Endothelial cell of umbilical vein (primary cell): ENCODE results near the gene UBA6. TPM values are rescaled to one million over a fixed set of nuclear protein-coding genes. Genes with fewer than 3 reads are reported as not detected.

Experiments
- BruUV-seq: library from RNA; stranded (reverse); fragments of 400-500 nt; replicated peaks from 2 replicates; lab custom pipeline; 2021; lab: Mats Ljungman, UMichigan
- CTCF ChIA-PET: fragments of 300-600, 350-600 bp; sonication (Branson Sonifier 250); formaldehyde crosslinking; loops from one replicate; lab custom pipeline; 2021; ENCODE audit warnings: antibody characterized with exemption, inconsistent platforms; lab: Charles Lee
- POLR2A ChIA-PET: fragments of 300-600, 350-600 bp; sonication (Branson Sonifier 250); formaldehyde crosslinking; loops from one replicate; lab custom pipeline; 2021; ENCODE audit warnings: antibody characterized with exemption, inconsistent platforms; lab: Charles Lee
- DNase-seq: peaks from one replicate; pipeline ENCODE4 v3.0.0-alpha.2; 2011; ENCODE audit warnings: low read depth, low spot score
- FAIRE-seq: peaks from 2 replicates; lab custom pipeline; 2011; peaks lifted over from hg19 to GRCh38; lab: Jason Lieb, UNC
- H2AFZ ChIP-seq: 2 replicates; pipeline ENCODE4 v1.6.0; 2012; ENCODE audit warnings: low read depth, low read length, control low read depth, inconsistent platforms
- H3K27ac ChIP-seq: 2 replicates; pipeline ENCODE4 v1.5.1; 2011; ENCODE audit warnings: low read depth, mild to moderate bottlenecking, control low read depth, low read length, moderate library complexity; ENCODE audit not compliant: insufficient read depth
- H3K27me3 ChIP-seq, 2 experiments: 2 replicates each; pipeline versions ENCODE4 v1.6.0 to v1.6.1; 2011; ENCODE audit warnings: low read length in 2 of 2, mixed read lengths in 1 of 2; ENCODE audit not compliant: control insufficient read depth in 2 of 2, insufficient read depth in 2 of 2
- H3K36me3 ChIP-seq, 2 experiments: 2 replicates in 1 of 2; 3 replicates in 1 of 2; pipeline ENCODE4 v1.5.1; 2011; ENCODE audit warnings: low read length in 2 of 2, mild to moderate bottlenecking in 1 of 2, moderate library complexity in 1 of 2; ENCODE audit not compliant: control insufficient read depth in 2 of 2, insufficient read depth in 2 of 2; ENCODE audit errors: extremely low read depth in 1 of 2
- H3K4me1 ChIP-seq: 3 replicates; pipeline ENCODE4 v1.5.1; 2011; ENCODE audit warnings: mild to moderate bottlenecking, low read length; ENCODE audit not compliant: control insufficient read depth, insufficient read depth; ENCODE audit errors: extremely low read depth
- H3K4me2 ChIP-seq: 2 replicates; pipeline ENCODE4 v1.6.1; 2011; ENCODE audit warnings: low read length, control low read depth, mixed read lengths; ENCODE audit not compliant: insufficient read depth
- H3K4me3 ChIP-seq, 3 experiments: fragments of 200-600 bp in 1 of 3; sonication (generic), shearing (Covaris generic) in 1 of 3; replicated peaks in 1 of 3; 2 replicates each; pipeline ENCODE4 v1.5.1; 2011 to 2016; ENCODE audit warnings: control low read depth in 3 of 3, low read length in 3 of 3, mild to moderate bottlenecking in 2 of 3, inconsistent platforms in 1 of 3, low read depth in 1 of 3, moderate library complexity in 1 of 3; ENCODE audit not compliant: insufficient read depth in 1 of 3
- H3K79me2 ChIP-seq: 2 replicates; pipeline ENCODE4 v1.6.0; 2012; ENCODE audit warnings: low read length, inconsistent platforms; ENCODE audit not compliant: control insufficient read depth, insufficient read depth
- H3K9ac ChIP-seq: replicated peaks from 2 replicates; pipeline ENCODE3; 2011; ENCODE audit warnings: low read length, control low read depth; ENCODE audit not compliant: insufficient read depth; ENCODE audit errors: extremely low read depth
- H3K9me1 ChIP-seq: replicated peaks from 3 replicates; pipeline ENCODE4 v1.6.0; 2011; ENCODE audit warnings: mild to moderate bottlenecking, low read length; ENCODE audit not compliant: control insufficient read depth, insufficient read depth; ENCODE audit errors: extremely low read depth
- H3K9me3 ChIP-seq: replicated peaks from 2 replicates; pipeline ENCODE4 v1.5.1; 2012; ENCODE audit warnings: low read length, inconsistent platforms; ENCODE audit not compliant: control insufficient read depth, insufficient read depth
- H4K20me1 ChIP-seq: replicated peaks from 2 replicates; pipeline ENCODE3; 2011; ENCODE audit warnings: mild to moderate bottlenecking, low read length; ENCODE audit not compliant: control insufficient read depth, insufficient read depth; ENCODE audit errors: extremely low read depth
- EZH2 ChIP-seq: IDR thresholded peaks from 2 replicates; pipeline ENCODE4 v1.6.1; 2012; ENCODE audit warnings: borderline replicate concordance, low read depth, mild to moderate bottlenecking, moderate library complexity, low read length, inconsistent platforms; ENCODE audit not compliant: severe bottlenecking
- FOS ChIP-seq: IDR thresholded peaks from 2 replicates; pipeline ENCODE4 v1.6.1; 2011; ENCODE audit warnings: mild to moderate bottlenecking, low read length, moderate library complexity, borderline replicate concordance; ENCODE audit not compliant: insufficient read depth
- GATA2 ChIP-seq: IDR thresholded peaks from 2 replicates; pipeline ENCODE4 v1.7.0; 2011; ENCODE audit warnings: low read depth, mild to moderate bottlenecking, moderate library complexity, mixed read lengths, low read length; ENCODE audit not compliant: insufficient read length, insufficient read depth
- JUN ChIP-seq: IDR thresholded peaks from 2 replicates; pipeline ENCODE4 v1.6.1; 2011; ENCODE audit warnings: borderline replicate concordance, low read depth; ENCODE audit not compliant: insufficient read length, insufficient read depth
- MYC ChIP-seq: IDR thresholded peaks from one replicate; pipeline ENCODE4 v1.6.1; 2011; ENCODE audit warnings: mild to moderate bottlenecking, low read depth, low read length
- POLR2A ChIP-seq: IDR thresholded peaks from 2 replicates; pipeline ENCODE4 v1.6.1; 2012; ENCODE audit warnings: low read depth, mild to moderate bottlenecking, control low read depth, low read length
- POLR2AphosphoS5 ChIP-seq: IDR thresholded peaks from 2 replicates; pipeline ENCODE4 v1.6.1; 2012; ENCODE audit warnings: low read depth, mild to moderate bottlenecking, control low read depth, low read length, moderate library complexity; ENCODE audit not compliant: insufficient read depth
- dilution Hi-C: fragments of 300-500 bp; cut with MboI; formaldehyde crosslinking; loops from one replicate; pipeline ENCODE4 v1.15.0; 2019; ENCODE audit warnings: low sequenced_read_pairs; ENCODE audit not compliant: extremely low pct_ligation_motif_present
- intact Hi-C: fragments of 100-400 bp; cut with micrococcal nuclease; formaldehyde crosslinking; loops from one replicate; pipeline ENCODE4 v1.10.0; 2022
- polyA plus RNA-seq, 4 experiments: library from polyadenylated mRNA; depleted of rRNA in 3 of 4; stranded (reverse) in 3 of 4; unstranded in 1 of 4; fragments of >200 nt; gene quantifications; 2 replicates each; pipeline versions ENCODE4 v1.2.1 to v1.2.3, GENCODE V29; 2011 to 2012; ENCODE audit warnings: missing spikeins in 1 of 4
- total RNA-seq: library from RNA; stranded (reverse); gene quantifications from 2 replicates; pipeline ENCODE4 v1.2.3, GENCODE V29; 2021
- TF ChIP-seq, protein P1 (sequence below), 2 donors: IDR thresholded peaks; 1 replicate in 1 of 2; 2 replicates in 1 of 2; pipeline ENCODE4 v1.5.1; 2011; ENCODE audit warnings: low read length in 2 of 2, mild to moderate bottlenecking in 2 of 2, moderate library complexity in 2 of 2, control low read depth in 1 of 2, inconsistent platforms in 1 of 2, low read depth in 1 of 2; ENCODE audit not compliant: insufficient read depth in 1 of 2; ENCODE audit errors: extremely low read depth in 1 of 2
- TF ChIP-seq, protein P2 (sequence below): IDR thresholded peaks from 2 replicates; pipeline ENCODE4 v1.6.1; 2011; ENCODE audit not compliant: insufficient read depth, insufficient read length

Gene UBA6
- total and polyA plus RNA-seq, 2 donors (not counting 3 experiments of a cell fraction or from before 2014, with no cell fraction given), result 30.9 to 96.4 TPM

DNA sequence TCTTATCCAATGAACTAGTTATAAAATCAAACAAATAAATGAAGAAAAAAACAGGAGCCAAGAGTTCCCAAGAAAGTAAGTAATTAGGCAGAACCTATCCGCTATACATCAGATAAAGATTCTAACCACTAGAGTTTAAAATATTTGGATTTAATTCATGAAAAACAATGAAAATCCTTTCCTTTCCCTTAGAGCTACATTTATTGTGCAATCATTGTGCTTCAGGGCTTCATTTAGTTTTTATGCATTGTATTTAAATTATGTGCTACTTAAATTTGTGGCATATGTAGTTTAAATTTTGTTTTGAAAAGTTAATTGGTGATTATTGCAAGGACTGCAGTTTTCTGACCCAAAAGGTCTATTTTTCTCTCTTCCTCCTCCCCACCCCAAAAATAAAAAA lies 35.3 kb upstream of the UBA6 start:
- dilution Hi-C loops (no loop called here), intact Hi-C loops (no loop called here)
- Histone ChIP-seq H2AFZ (no peak overlapping the region), H3K27me3 (no peaks in the 10 kb centered on the region), H3K4me1 (no peaks in the 10 kb centered on the region), H3K9me3 (no peaks in the 10 kb centered on the region), H3K27ac (no peak overlapping the region), H3K4me2 (no peak overlapping the region), H4K20me1 (no peaks in the 10 kb centered on the region), H3K79me2 (no peaks in the 10 kb centered on the region), H3K9ac (no peak overlapping the region), H3K4me3 (no peak overlapping the region), H3K9me1 (peaks cover 3% of the 10 kb centered on the region), H3K36me3 (no peaks in the 10 kb centered on the region)
- DNase-seq, result no peak
- BruUV-seq, result no TSS peak
- ChIA-PET CTCF (interaction anchor here (1.3 to 3.8 kb wide), 2 partner anchors 10 to 14 kb away, joined by 5 to 31 read pairs; no protein-coding TSS in a partner anchor), POLR2A (no interaction called here)
- FAIRE-seq, result no peak
- TF ChIP-seq, protein P1, sequence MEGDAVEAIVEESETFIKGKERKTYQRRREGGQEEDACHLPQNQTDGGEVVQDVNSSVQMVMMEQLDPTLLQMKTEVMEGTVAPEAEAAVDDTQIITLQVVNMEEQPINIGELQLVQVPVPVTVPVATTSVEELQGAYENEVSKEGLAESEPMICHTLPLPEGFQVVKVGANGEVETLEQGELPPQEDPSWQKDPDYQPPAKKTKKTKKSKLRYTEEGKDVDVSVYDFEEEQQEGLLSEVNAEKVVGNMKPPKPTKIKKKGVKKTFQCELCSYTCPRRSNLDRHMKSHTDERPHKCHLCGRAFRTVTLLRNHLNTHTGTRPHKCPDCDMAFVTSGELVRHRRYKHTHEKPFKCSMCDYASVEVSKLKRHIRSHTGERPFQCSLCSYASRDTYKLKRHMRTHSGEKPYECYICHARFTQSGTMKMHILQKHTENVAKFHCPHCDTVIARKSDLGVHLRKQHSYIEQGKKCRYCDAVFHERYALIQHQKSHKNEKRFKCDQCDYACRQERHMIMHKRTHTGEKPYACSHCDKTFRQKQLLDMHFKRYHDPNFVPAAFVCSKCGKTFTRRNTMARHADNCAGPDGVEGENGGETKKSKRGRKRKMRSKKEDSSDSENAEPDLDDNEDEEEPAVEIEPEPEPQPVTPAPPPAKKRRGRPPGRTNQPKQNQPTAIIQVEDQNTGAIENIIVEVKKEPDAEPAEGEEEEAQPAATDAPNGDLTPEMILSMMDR (IDR thresholded peaks at IDR 0.05; ENCODE audit: extremely low read depth in 1 of 2, insufficient read depth in 1 of 2, low read depth in 1 of 2, low read length in 2 of 2), result no peak
- TF ChIP-seq EZH2 (no peak), FOS (no peak), JUN (no peak), MYC (no peak), POLR2AphosphoS5 (no peak), GATA2 (no peak), POLR2A (no peak)
- TF ChIP-seq, protein P2, sequence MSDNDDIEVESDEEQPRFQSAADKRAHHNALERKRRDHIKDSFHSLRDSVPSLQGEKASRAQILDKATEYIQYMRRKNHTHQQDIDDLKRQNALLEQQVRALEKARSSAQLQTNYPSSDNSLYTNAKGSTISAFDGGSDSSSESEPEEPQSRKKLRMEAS, result no peak
